B cell (primary cell): ENCODE results near the gene EXTL1.

ENCODE experiments used
- CTCF ChIP-seq: fragments of 200-600 bp; IDR thresholded peaks from one replicate; pipeline ENCODE4 v1.8.0; 2022; ENCODE audit warnings: antibody characterized with exemption, mild to moderate bottlenecking
- EZH2 ChIP-seq: IDR thresholded peaks from 2 replicates; pipeline ENCODE4 v1.6.1; 2012; ENCODE audit warnings: borderline replicate concordance, low read depth, mild to moderate bottlenecking, moderate library complexity, low read length; ENCODE audit not compliant: insufficient read depth, poor library complexity, severe bottlenecking

- TF ChIP-seq EZH2 = no peak
- TF ChIP-seq CTCF = no peak
Observed at GRCh38 chr1:26009796-26010447, 11.7 kb upstream of the EXTL1 start.
